GM12865 (cell line): Measurements from ENCODE around the gene SFMBT2.

Experiments used
- DNase-seq: peaks from one replicate; pipeline ENCODE4 v3.0.0; 2010; ENCODE audit warnings: low read depth
- H3K4me3 ChIP-seq: 2 replicates; pipeline ENCODE4 v1.5.1; 2011; ENCODE audit warnings: mild to moderate bottlenecking, low read depth, low read length, control low read depth
- CTCF ChIP-seq: IDR thresholded peaks from 2 replicates; pipeline ENCODE4 v1.5.1; 2011; ENCODE audit warnings: low read length, control low read depth, low read depth, inconsistent platforms; ENCODE audit not compliant: insufficient read depth; ENCODE audit errors: missing control alignments

SFMBT2 gene

GRCh38 chr10:7297094-7297493 is 113.7 kb downstream of the SFMBT2 start:
- no peak for TF ChIP-seq CTCF
- no peak overlapping the region for H3K4me3 ChIP-seq
- peak; percentile 16 for DNase-seq

GRCh38 chr10:7296648-7297047 is 114.2 kb downstream of the SFMBT2 start:
- TF ChIP-seq CTCF = no peak
- H3K4me3 ChIP-seq = no peak overlapping the region
- no peak for DNase-seq

GRCh38 chr10:7296076-7296475 is 114.8 kb downstream of the SFMBT2 start:
- H3K4me3 ChIP-seq = no peak overlapping the region
- DNase-seq = no peak
- TF ChIP-seq CTCF = no peak

GRCh38 chr10:7293378-7293920 is 117.4 kb downstream of the SFMBT2 start:
- TF ChIP-seq CTCF = no peak
- no peak for DNase-seq
- no peak overlapping the region for H3K4me3 ChIP-seq

- DNase-seq = no peak
These were observed 119.2 kb downstream of the SFMBT2 start for GRCh38 chr10:7291487-7292270.

GRCh38 chr10:7288060-7288690 is 122.7 kb downstream of the SFMBT2 start:
- no peak for TF ChIP-seq CTCF
- H3K4me3 ChIP-seq = no peak overlapping the region
- no peak for DNase-seq

More at GRCh38 chr10:7291487-7292270, 119.2 kb downstream of the SFMBT2 start:
- no peak for TF ChIP-seq CTCF
- H3K4me3 ChIP-seq = no peak overlapping the region
